ENCODE measurements around the gene PRKCA. TPM values are rescaled to one million over a fixed set of nuclear protein-coding genes. Genes with fewer than 3 reads are reported as not detected.

Gene PRKCA
- total and polyA plus RNA-seq, 9 of the 15 experiments (the other 6 are each of a cell fraction or from before 2014, with no cell fraction given) = 3.2 to 33.0 (median 17.8) TPM

DNA sequence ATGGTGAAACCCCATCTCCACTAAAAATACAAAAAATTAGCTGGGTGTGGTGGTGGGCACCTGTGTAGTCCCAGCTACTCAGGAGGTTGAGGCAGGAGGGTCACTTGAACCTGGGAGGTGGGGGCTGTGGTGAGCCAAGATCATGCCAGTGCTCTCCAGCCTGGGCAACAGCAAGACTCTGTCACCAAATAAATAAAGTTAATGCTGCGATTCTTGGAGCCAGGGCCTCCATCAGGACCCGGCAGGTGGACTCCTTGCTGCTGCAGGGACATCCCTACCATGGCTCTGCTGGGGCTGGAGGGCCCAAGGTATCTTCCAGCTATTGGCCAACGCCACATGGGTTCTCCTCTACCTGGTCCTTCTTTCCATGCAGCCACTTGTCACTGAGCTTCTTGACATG lies 450.0 kb downstream of the PRKCA start (continued):
- TF ChIP-seq, protein P1, sequence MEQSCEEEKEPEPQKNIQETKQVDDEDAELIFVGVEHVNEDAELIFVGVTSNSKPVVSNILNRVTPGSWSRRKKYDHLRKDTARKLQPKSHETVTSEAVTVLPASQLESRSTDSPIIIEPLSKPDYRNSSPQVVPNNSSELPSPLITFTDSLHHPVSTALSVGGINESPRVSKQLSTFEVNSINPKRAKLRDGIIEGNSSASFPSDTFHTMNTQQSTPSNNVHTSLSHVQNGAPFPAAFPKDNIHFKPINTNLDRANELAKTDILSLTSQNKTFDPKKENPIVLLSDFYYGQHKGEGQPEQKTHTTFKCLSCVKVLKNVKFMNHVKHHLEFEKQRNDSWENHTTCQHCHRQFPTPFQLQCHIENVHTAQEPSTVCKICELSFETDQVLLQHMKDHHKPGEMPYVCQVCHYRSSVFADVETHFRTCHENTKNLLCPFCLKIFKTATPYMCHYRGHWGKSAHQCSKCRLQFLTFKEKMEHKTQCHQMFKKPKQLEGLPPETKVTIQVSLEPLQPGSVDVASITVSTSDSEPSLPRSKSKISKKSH (CRISPR knock-in tag; IDR thresholded peaks at IDR 0.05) = no peak
- TF ChIP-seq ZNF384 (IDR thresholded peaks at IDR 0.05; ENCODE audit: low read depth, low read length) (no peak), RBFOX2 (IDR thresholded peaks at IDR 0.05; ENCODE audit: low read depth, low read length) (no peak), DACH1 (IDR thresholded peaks at IDR 0.05; ENCODE audit: partially characterized antibody) (no peak)
- TF ChIP-seq, protein P2, sequence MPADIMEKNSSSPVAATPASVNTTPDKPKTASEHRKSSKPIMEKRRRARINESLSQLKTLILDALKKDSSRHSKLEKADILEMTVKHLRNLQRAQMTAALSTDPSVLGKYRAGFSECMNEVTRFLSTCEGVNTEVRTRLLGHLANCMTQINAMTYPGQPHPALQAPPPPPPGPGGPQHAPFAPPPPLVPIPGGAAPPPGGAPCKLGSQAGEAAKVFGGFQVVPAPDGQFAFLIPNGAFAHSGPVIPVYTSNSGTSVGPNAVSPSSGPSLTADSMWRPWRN (IDR thresholded peaks at IDR 0.05; ENCODE audit: low read depth) = no peak

GRCh38 chr17:66753126-66753920 lies 450.9 kb downstream of the PRKCA start:
- in situ Hi-C loops (cut with MboI) (no loop called here), intact Hi-C loops (cut with micrococcal nuclease) (no loop called here)
- Histone ChIP-seq H3K9ac (ENCODE audit: insufficient read depth in 1 of 2, low read depth in 2 of 2, low read length in 2 of 2) (no peak overlapping the region), H2AFZ (ENCODE audit: low read depth, low read length) (no peak overlapping the region), H3K79me2 (ENCODE audit: control insufficient read depth, insufficient read depth, low read length) (no peaks in the 10 kb centered on the region), H3K27me3 (ENCODE audit: control insufficient read depth in 2 of 2, insufficient read depth in 2 of 2, low read length in 2 of 2) (no peaks in the 10 kb centered on the region), H3K9me3 (replicated peaks; ENCODE audit: control insufficient read depth, insufficient read depth, low read depth, low read length) (no peaks in the 10 kb centered on the region), H3K4me2 (ENCODE audit: insufficient read depth, low read length) (no peak overlapping the region), H3K36me3 (ENCODE audit: control insufficient read depth, insufficient read depth, low read length) (peaks cover 4% of the 10 kb centered on the region; the same call in 2 of the 3 replicates), H3K9me1 (ENCODE audit: control insufficient read depth, insufficient read depth, low read length) (peaks cover 3% of the 10 kb centered on the region), H4K20me1 (replicated peaks; ENCODE audit: control insufficient read depth, insufficient read depth, low read length) (0 out of 2 replicates have a peak, but pooled peaks cover 6% of the 10 kb centered on the region), H3K27ac (ENCODE audit: extremely low read depth, low read depth, low read length) (no peak overlapping the region; the same call in 2 of the 3 replicates), H3K4me1 (replicated peaks in 1 of 2; ENCODE audit: control insufficient read depth in 2 of 2, insufficient read depth in 2 of 2, low read length in 2 of 2) (peaks cover 3 to 8% of the 10 kb centered on the region in 2 experiments; a peak in 3 of 5 replicates), H3K4me3 (no peak overlapping the region)
- ChIA-PET CTCF (ENCODE audit: low intra/inter-chr PET ratio) (no interaction called here), POLR2A (no interaction called here)
- BruUV-seq (replicated peaks) = no TSS peak
- ATAC-seq = peak; percentile 86
- no peak for FAIRE-seq
- DNase-seq (ENCODE audit: extremely low read depth in 1 of 4, low spot score in 3 of 4) = peak; percentile 28 to 55 (median 49)
- WGBS (ENCODE audit: insufficient coverage, low coverage, missing lambda C conversion rate) = 26% methylated on average over 9 of the region's 11 CpGs
- TF ChIP-seq NCOR1 (IDR thresholded peaks at IDR 0.05) = peak; percentile 53; the same call in 1 of the 2 replicates
- TF ChIP-seq SMARCE1 (IDR thresholded peaks at IDR 0.05) = peak; percentile 78; the same call in 1 of the 2 replicates
- TF ChIP-seq TEAD4 (IDR thresholded peaks at IDR 0.05; ENCODE audit: low read length) = peak; percentile 85
- TF ChIP-seq TEAD4 (CRISPR knock-in tag; IDR thresholded peaks at IDR 0.05; ENCODE audit: borderline replicate concordance) = no peak
- 0 out of 2 replicates have a peak, but pooled peaks have one; percentile 34 for TF ChIP-seq HDAC2 (IDR thresholded peaks at IDR 0.05)
- peak; percentile 84 for TF ChIP-seq CBFA2T3 (IDR thresholded peaks at IDR 0.05)
- TF ChIP-seq ZNF282 (CRISPR knock-in tag; IDR thresholded peaks at IDR 0.05) = no peak
- TF ChIP-seq SMAD4 (CRISPR knock-in tag; conservative IDR thresholded peaks at IDR 0.05) = no peak
- peak; percentile 64; the same call in 1 of the 2 replicates for TF ChIP-seq JUND (IDR thresholded peaks at IDR 0.05; ENCODE audit: borderline replicate concordance, low read depth, low read length)
- TF ChIP-seq JUND (tag; IDR thresholded peaks at IDR 0.05; ENCODE audit: borderline replicate concordance, low read depth, low read length) = peak; percentile 69; the same call in 1 of the 3 replicates
- no peak for TF ChIP-seq POLR2AphosphoS2 (IDR thresholded peaks at IDR 0.05; ENCODE audit: low read length)
- TF ChIP-seq ARID1B (IDR thresholded peaks at IDR 0.05) = peak; percentile 88
- no peak for TF ChIP-seq THAP7 (CRISPR knock-in tag; IDR thresholded peaks at IDR 0.05)

Data from K562 (cell line).